HG02870 (cell line): ENCODE data around the gene PLEKHS1.
A peak's percentile ranks its signal among the peaks of the same experiment; 100 is the strongest.
"Not testable (repeated sequence)": the region's sequence is repeated elsewhere in the genome, so short reads cannot be mapped to it uniquely, and the experiment has no call there.

ENCODE experiments used
- ATAC-seq: cut with Tn5 transposase; IDR thresholded peaks from one replicate; pipeline ENCODE4 v1.9.1; 2021; ENCODE audit warnings: mild to moderate bottlenecking, moderate library complexity; ENCODE audit not compliant: unreplicated experiment

Gene PLEKHS1

DNA sequence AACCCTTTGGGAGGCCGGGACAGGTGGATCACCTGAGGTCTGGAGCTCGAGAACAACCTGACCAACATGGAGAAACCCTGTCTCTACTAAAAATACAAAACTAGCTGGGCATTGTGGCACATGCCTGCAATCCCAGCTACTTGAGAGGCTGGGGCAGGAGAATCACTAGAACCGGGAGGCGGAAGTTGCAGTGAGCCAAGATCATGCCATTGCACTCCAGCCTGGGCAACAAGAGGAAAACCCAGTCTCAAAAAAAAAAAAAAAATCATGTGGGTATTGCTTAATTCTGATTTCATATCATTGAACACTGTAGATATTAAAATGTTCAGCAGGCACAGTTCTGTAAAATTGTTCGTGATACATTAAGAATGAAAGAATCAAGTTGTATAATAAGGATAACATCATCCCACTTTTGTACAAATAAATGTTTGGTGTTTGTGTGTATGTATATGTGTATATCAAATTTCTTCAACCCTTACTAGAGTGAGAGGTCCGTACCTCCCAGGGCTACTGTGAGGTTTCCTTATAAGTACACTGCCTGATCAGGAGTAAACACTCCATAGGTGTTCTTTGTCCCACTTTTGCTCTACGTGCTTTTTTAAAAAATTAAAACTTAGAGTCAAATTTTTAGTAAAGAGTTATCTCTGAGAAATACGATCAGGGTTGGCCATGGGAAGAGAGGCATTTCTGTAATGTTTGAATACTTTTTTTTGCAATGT is 31.7 kb downstream of the PLEKHS1 start:
- ATAC-seq = no peak

DNA sequence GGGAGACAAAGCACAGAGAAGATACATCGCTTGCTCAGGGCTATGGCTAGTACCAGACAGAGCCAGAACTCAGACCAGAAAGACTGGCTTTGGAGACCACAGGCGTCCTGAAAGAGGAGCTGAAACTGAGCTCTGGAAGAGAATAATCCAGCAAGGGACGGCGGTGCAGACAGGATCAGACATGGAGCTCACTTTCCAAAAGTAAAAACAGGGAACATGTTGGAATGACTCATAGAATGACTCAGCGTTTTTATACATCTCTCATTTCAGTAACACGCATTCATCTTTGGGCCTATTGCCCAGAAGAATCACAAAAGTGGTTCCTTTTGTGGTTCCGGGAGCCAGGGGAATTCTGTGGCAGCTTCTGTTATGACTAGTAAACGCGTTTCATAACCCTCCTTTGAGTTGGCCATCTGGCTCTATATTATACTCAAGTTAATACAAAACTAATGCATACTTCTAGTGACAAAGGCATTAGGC is 37.2 kb downstream of the PLEKHS1 start:
- ATAC-seq = peak; percentile 74

DNA sequence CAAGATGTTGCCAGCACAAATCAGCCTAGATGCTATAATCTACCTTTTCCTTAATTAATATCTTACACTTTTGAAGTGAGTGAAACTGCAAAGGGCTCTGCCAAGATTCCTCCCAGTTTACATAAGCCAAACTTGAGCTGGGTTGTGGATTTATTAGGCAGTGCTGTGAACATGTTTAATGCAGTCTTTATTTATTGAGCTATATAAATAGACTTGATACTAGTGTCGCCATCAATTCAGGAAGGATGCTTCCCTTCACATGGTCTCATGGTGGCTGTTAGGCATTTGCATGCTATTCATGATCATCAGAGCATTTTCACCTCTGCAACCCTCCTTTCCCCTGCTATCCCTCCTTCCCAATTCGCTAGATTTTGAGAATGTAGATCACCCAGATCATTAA is 40.2 kb downstream of the PLEKHS1 start:
- ATAC-seq = no peak

DNA sequence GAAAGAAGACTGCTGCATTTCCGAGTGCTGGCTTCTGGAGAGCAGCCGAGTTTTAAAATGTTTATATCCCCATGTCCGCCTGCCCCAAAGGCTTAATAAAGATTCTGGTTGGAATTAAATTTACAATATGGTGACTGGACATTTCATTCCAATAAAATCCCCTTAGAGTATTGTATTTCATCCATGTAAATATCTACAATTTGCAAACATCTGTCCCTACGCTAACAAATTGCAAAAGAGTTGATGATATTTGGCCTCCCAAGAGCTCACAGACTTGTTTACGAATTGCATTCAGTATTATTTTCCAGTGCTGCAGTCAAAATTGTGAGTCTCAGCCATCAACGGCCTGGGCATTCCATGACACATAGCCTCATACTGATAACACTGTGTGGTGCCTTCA is 50.1 kb downstream of the PLEKHS1 start:
- no peak for ATAC-seq

DNA sequence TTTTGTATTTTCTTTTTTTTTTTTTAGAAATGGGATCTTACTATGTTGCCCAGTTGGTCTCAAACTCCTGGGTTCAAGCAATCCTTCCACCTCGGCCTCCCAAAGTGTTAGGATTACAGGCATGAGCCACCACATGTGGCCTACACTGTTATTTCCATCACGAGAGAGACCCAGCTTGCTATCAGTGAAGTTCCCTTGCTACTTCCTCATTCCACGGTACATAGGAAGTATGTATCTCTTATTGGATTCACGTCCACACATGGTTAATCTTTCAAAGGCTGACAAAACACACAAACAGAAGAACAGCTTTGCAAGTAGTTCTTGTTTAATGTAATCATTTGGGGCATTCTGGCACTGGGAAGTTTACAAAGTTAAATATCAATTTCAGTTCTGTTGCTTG is 51.5 kb downstream of the PLEKHS1 start:
- no peak for ATAC-seq

DNA sequence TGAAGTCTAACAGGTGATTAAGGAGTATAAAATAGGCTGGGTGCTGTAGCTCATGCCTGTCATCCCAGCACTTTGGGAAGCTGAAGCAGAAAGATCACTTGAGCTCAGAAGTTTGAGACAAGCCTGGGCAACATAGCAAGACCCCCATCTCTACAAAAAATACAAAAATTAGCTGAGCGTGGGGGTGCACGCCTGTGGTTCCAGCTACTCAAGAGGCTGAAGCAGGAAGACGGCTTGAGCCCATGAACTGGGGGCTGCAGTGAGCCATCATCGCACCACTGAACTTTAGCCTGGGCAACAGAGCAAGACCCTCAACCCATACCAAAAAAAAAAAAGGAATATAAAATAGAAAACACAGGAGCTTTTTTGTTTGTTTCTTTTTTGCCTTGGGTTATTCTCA is 55.0 kb downstream of the PLEKHS1 start:
- no peak for ATAC-seq

DNA sequence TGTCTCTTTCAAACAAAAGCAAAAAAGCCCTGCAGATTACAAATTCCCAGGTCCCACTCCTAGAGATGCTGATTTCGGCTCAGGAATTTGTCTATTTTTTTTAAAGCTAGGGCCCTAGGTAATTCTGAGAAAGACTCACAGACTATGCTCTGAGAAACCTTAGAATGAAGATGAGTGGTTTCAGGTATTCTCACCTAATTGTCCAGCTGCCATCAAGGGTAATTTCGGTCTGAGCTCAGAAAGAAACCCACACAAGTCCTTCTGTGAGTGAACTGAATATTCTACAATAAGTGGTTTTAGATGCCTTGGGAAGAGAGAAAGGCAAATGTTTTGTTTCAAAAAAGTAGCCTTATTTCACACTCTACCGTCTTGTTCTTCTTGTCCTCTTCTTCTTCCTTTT is 56.7 kb downstream of the PLEKHS1 start:
- peak; percentile 87 for ATAC-seq

DNA sequence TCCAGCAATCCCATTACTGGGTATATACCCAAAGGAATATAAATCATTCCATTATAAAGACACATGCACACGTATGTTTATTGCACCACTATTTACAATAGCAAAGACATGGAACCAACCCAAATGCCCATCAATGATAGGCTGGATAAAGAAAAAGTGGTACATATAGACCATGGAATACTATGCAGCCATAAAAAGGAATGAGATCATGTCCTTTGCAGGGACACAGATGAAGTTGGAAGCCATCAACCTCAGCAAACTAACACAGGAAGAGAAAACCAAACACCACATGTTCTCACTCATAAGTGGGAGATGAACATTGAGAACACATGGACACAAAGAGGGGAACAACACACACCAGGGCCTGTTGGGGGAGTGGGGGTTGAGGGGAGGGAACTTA is 63.2 kb downstream of the PLEKHS1 start:
- ATAC-seq = not testable (repeated sequence)

DNA sequence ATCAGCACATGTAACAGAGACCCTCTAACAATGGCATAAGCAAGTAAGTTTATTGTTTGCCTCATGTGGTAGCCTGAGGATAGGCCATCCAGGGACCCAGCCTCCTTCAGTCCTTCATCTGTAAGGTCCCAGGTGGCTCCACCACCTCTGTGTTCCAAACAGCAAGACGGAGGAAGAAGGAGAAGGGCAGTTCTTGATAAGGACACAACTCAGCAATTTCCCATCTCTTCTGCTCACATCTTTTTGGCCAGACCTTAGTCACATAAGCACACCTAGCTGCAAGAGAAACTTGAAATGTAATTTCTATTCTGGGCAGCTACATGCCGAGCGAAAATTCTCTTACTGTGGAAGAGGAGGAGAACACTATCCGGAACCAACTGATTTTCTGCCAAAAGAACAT is 68.5 kb downstream of the PLEKHS1 start:
- ATAC-seq = no peak

DNA sequence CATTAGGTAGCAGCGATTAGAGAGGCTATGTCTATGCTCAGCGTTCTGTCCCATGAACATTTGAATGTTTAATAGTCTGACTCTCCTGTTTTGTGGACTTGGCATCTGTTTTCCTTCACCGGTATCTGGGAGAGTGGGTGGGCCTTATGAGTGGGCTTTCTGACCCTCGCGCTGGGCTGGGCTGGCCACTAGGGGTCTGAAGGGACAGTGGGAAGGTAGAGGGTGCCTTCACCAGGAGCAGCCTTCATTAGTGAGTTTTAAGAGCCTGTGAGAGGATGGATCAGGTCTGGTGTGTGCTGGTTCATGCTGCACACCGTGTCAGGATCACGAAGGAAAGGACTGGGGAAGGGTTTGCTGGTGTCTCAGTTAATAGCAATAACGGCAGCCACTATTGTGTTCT is 69.0 kb downstream of the PLEKHS1 start:
- ATAC-seq = no peak

DNA sequence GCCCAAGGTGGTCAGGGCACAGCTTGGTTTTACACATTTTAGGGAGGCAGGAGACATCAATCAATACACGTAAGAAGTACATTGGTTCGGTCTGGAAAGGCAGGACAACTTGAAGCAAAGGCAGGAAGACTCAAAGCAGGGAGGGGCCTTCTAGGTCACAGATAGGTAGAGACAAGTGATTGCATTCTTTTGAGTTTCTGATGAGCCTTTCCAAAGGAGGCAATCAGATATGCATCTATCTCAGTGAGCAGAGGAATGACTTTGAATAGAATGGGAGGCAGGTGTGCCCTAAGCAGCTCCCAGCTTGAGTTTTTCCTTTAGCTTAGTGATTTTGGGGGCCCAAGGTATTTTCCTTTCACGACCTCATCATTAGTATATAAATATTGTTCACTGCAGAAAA is 69.8 kb downstream of the PLEKHS1 start:
- not testable (repeated sequence) for ATAC-seq

DNA sequence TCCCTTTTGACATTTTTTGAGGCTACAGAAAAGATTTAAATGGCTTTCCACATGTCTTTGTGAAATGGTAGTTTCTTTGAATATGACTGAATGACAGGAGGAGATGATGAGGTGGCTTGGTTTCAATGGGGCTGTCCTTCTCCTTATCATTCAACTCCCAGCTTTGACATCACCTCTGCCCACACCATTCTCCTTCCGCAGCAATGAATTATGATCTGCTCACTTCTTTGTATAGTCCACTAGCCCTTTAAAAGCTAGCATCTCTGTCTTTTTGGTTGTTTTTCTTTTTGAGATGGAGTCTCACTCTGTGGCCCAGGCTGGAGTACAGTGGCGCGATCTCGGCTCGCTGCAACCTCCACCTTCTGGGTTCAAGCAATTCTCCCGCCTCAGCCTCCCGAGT is 70.7 kb downstream of the PLEKHS1 start:
- ATAC-seq = no peak

DNA sequence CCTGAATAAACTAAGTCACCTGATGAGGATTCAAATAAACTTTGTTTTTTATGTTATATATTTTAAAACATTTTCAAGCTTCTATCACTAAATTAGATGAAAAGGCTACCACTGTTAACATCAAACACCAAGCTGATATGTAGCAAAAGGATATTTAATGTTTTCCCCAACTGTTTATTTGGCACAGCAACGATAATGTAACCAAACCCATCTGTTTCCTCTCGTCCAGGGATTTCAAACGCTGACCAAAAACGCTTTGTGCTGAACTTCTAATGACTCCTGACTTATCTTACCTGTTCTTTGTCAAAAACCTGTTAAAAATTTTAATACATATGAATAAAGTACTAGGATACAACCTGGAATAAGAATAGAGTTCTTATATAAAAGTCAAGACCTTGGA is 71.9 kb downstream of the PLEKHS1 start:
- no peak for ATAC-seq

DNA sequence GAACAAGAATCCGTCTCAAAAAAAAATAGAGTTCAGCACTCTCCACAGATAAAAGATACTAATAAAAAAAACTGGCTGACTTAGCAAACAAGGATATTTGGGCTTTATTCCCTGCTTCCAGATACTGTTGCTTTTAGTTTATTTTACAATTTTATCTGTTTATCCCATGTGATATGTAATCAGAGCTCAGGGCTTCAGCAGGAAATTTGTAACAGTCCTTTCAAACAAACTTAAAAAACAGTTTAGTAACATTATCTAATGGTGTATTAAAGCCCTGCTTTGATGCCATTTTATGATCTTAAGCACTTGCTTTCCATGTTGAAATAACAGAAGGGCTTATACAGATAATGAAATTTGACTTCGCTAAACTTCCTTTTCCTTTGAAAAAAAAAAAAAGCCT is 74.3 kb downstream of the PLEKHS1 start:
- no peak for ATAC-seq

DNA sequence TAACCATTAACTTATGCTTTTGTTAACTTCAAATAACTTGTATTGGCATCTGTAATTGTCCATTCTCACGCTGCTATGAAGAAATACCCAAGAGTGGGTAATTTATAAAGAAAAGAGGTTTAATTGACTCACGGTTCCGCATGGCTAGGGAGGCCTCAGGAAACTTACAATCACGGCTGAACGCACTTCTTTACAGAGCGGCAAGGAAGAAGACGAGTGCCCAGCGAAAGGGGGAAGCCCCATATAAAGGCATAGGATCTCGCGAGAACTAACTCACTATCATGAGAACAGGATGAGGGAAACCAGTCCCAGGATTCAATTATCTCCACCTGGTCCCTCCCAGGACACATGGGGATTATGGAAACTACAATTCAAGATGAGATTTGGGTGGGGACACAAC is 77.1 kb downstream of the PLEKHS1 start:
- ATAC-seq = not testable (repeated sequence)
